Measurements from ENCODE around the gene WASF2.

- TF ChIP-seq CTCF (IDR thresholded peaks at IDR 0.05) (no peak), POLR2A (IDR thresholded peaks at IDR 0.05) (no peak)
Observed at GRCh38 chr1:27408151-27408550, 81.8 kb downstream of the WASF2 start.

All from right lobe of liver (tissue), 4 donors.